Measurements from ENCODE around the gene MPP3.
A peak's percentile ranks its signal among the peaks of the same experiment; 100 is the strongest.
"Not testable (repeated sequence)": the region's sequence is repeated elsewhere in the genome, so short reads cannot be mapped to it uniquely, and the experiment has no call there.

The MPP3 gene

GRCh38 chr17:43832976-43833829, at the start of gene MPP3:
TSS of gene MPP3 (minus strand) at chr17:43833146. CDS start at chr17:43831906, 1,240 bp downstream.
- no peak for DNase-seq (ENCODE audit: extremely low read depth in 1 of 2, low read depth in 1 of 2)

GRCh38 chr17:43881758-43882505, 49.0 kb upstream of the MPP3 start:
- DNase-seq (ENCODE audit: extremely low read depth in 1 of 2, low read depth in 1 of 2), result no peak

GRCh38 chr17:43881181-43881580, 48.2 kb upstream of the MPP3 start:
- DNase-seq (ENCODE audit: extremely low read depth in 1 of 2, low read depth in 1 of 2), result no peak

GRCh38 chr17:43880420-43880991, 47.6 kb upstream of the MPP3 start:
- DNase-seq (ENCODE audit: extremely low read depth in 1 of 2, low read depth in 1 of 2), result no peak

GRCh38 chr17:43879723-43880419, 46.9 kb upstream of the MPP3 start:
- no peak for DNase-seq (ENCODE audit: extremely low read depth in 1 of 2, low read depth in 1 of 2)

GRCh38 chr17:43878260-43879175, 45.6 kb upstream of the MPP3 start:
- DNase-seq (ENCODE audit: extremely low read depth in 1 of 2, low read depth in 1 of 2), result peak in 1 of 2 donors; percentile 14

- DNase-seq (ENCODE audit: extremely low read depth in 1 of 2, low read depth in 1 of 2), result no peak
These were observed 44.7 kb upstream of the MPP3 start for GRCh38 chr17:43877451-43878155.

GRCh38 chr17:43877031-43877430, 44.1 kb upstream of the MPP3 start:
- no peak for DNase-seq (ENCODE audit: extremely low read depth in 1 of 2, low read depth in 1 of 2)

GRCh38 chr17:43875476-43876147, 42.7 kb upstream of the MPP3 start:
- DNase-seq (ENCODE audit: extremely low read depth in 1 of 2, low read depth in 1 of 2), result no peak

- no peak for DNase-seq (ENCODE audit: extremely low read depth in 1 of 2, low read depth in 1 of 2)
These were observed 41.3 kb upstream of the MPP3 start for GRCh38 chr17:43874293-43874692.

GRCh38 chr17:43873815-43874214, 40.9 kb upstream of the MPP3 start:
- DNase-seq (ENCODE audit: extremely low read depth in 1 of 2, low read depth in 1 of 2), result no peak

- no peak for DNase-seq (ENCODE audit: extremely low read depth in 1 of 2, low read depth in 1 of 2)
These were observed 40.1 kb upstream of the MPP3 start for GRCh38 chr17:43873091-43873490.

- DNase-seq (ENCODE audit: extremely low read depth in 1 of 2, low read depth in 1 of 2), result no peak
These were observed 39.2 kb upstream of the MPP3 start for GRCh38 chr17:43871946-43872690.

- DNase-seq (ENCODE audit: extremely low read depth in 1 of 2, low read depth in 1 of 2), result not testable (repeated sequence)
These were observed 36.1 kb upstream of the MPP3 start for GRCh38 chr17:43869031-43869430.

GRCh38 chr17:43868226-43868994, 35.5 kb upstream of the MPP3 start:
- DNase-seq (ENCODE audit: extremely low read depth in 1 of 2, low read depth in 1 of 2), result no peak

GRCh38 chr17:43864161-43864984, 31.4 kb upstream of the MPP3 start:
- DNase-seq (ENCODE audit: extremely low read depth in 1 of 2, low read depth in 1 of 2), result no peak

GRCh38 chr17:43861960-43862359, 29.0 kb upstream of the MPP3 start:
- DNase-seq (ENCODE audit: extremely low read depth in 1 of 2, low read depth in 1 of 2), result no peak

Measured in stimulated activated CD8-positive, alpha-beta memory T cell treated with anti-CD3 and anti-CD28 coated beads, Interleukin-7, amount 100 ng/mL, for 48 hours (primary cell).